Activated T-cell treated with anti-CD3 and anti-CD28 coated beads for 48 hours (primary cell): ENCODE measurements around the gene SCN1B.
"Not testable (repeated sequence)": the region's sequence is repeated elsewhere in the genome, so short reads cannot be mapped to it uniquely, and the experiment has no call there.

Experiments used
- DNase-seq: peaks from one replicate; pipeline ENCODE4 v3.0.0-alpha.2; 2020; ENCODE audit warnings: low read depth

Gene SCN1B

DNA sequence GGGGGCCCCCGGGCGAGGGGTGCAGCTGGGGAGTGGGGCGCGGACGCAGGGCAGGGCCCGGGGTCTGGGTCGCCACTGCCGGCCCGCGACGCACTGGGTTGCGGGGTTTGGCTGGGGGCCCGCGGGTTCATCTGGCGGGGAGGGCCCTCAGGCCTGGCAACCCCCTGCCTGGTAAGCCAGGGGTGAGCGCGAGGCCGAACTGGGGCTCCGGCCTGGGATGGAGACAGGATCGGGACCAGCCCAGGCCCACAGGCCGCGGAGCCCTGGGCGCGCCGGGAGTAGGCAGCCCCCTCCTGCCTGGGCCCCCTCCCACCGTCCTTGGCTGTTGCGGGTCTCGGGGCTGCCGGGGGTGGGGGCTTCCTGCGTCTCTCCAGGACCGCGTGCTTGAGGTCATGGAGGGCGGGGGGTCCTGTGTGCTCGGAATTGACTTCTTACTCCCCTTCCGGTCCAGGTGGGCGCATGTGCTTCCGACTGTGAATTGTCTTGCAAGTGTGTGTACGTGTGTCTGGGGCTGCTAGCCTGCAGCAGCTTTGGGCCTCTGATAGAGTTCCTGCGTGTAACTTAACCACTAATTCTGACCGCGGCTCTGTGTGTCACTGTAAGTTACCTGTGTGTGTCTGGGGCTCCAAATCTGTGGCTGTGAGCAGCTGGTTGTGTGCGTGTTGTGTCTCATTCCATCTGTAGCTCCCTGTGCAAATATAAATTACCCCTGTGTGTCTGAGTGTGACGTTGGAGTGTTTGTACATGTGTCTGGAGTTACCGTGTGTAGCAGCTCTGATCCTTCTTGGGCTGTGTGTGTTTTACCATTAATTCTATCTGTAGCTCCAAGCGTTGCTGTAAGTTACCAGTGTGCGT, 29.4 kb upstream of the SCN1B start:
- peak; percentile 53 for DNase-seq

GRCh38 chr19:35002037-35002535, 28.2 kb upstream of the SCN1B start:
- no peak for DNase-seq

GRCh38 chr19:35004517-35005255, 25.6 kb upstream of the SCN1B start:
- DNase-seq: no peak

GRCh38 chr19:35005256-35005977, 24.9 kb upstream of the SCN1B start:
- no peak for DNase-seq

- DNase-seq: not testable (repeated sequence)
These were observed 24.3 kb upstream of the SCN1B start for GRCh38 chr19:35006007-35006341.

DNA sequence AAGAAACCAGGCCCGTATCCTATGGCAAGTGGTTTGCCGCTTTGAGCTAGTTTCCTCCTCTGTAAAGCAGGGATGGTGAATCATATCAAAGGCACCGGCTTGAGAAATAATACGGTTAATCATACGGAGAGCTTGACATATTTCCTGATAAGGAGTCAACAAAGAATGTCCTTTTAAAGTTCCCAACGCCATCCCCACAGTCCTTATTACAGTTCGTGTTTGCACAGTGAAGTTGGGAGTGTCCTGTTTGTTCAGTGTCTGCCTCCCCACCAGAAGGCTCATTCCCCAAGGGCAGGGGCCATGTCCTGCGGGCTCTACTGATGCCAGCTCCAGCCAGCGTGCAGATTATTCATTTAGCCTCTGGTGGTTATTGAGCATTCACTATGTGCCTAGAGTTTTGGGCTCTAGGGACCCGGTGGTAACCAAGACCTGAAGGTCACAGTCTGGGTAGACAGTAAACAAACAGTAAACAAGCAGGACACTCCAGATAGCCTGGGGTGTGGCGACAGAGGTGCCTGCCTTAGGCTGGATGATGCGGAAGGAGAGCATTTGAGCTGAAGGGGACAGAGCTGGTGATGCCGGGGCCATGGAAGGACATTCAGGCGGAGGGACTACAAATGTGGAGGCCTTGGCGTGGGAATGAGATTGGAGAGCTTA, 23.8 kb upstream of the SCN1B start:
- DNase-seq: no peak

GRCh38 chr19:35006999-35007365, 23.3 kb upstream of the SCN1B start:
- DNase-seq: no peak

DNA sequence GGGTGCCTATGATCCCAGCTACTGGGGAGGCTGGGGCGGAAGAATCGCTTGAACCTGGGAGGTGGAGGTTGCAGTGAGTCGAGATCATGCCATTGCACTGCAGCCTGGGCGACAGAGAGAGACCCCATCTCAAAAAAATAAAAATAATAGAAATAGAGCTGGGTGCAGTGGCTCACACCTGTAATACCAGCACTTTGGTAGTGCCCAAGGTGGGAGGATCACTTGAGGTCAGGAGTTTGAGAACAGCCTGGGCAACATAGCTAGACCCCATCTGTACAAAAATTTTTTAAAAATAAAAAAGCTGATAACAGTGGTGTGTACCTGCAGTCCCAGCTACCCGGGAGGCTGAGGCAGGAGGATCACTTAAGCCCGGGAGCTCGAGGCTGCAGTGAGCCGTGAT, 22.8 kb upstream of the SCN1B start:
- DNase-seq: not testable (repeated sequence)

GRCh38 chr19:35008891-35009341, 21.4 kb upstream of the SCN1B start:
- no peak for DNase-seq

DNA sequence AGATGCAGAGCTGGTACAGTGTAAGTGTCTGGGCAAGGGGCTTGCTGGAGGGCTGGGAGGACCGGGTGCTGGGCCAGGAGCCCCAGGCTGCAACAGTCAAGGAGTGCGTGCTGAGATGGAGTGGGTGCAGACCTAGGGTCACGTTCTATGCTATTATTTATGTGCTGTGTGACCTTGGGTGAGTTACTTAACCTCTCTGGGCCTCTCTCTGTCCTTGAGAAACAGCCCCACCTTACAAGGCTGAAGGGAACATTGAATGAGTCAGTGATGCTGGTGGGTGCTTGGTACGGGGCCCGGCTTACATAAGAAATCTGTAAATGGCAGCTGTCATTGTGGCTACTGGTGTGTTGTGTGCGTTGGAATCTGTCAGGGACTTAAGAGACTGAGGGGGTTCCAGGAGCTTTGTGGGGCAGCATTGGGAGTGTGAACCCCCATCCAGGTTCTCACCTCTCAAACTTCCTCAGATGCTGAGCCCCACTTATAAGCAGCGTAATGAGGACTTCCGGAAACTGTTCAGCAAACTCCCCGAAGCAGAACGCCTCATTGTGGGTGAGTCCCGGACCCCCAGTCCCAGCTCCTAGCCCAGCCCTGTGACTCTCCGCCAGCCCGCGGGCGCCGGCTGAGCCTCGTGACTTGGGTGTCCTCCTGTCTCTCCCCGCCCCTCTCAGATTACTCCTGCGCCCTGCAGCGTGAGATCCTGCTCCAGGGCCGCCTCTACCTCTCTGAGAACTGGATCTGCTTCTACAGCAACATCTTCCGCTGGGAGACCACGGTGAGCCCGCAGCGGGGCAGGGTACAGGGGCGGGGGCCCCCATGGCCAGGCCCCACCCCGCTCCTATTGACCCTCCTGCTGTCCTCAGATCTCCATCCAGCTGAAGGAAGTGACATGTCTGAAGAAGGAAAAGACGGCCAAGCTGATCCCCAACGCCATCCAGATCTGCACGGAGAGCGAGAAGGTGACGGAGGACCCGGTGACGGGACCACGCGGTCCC, 20.6 kb upstream of the SCN1B start:
- DNase-seq: no peak

GRCh38 chr19:35011091-35011689, 19.1 kb upstream of the SCN1B start:
- no peak for DNase-seq

DNA sequence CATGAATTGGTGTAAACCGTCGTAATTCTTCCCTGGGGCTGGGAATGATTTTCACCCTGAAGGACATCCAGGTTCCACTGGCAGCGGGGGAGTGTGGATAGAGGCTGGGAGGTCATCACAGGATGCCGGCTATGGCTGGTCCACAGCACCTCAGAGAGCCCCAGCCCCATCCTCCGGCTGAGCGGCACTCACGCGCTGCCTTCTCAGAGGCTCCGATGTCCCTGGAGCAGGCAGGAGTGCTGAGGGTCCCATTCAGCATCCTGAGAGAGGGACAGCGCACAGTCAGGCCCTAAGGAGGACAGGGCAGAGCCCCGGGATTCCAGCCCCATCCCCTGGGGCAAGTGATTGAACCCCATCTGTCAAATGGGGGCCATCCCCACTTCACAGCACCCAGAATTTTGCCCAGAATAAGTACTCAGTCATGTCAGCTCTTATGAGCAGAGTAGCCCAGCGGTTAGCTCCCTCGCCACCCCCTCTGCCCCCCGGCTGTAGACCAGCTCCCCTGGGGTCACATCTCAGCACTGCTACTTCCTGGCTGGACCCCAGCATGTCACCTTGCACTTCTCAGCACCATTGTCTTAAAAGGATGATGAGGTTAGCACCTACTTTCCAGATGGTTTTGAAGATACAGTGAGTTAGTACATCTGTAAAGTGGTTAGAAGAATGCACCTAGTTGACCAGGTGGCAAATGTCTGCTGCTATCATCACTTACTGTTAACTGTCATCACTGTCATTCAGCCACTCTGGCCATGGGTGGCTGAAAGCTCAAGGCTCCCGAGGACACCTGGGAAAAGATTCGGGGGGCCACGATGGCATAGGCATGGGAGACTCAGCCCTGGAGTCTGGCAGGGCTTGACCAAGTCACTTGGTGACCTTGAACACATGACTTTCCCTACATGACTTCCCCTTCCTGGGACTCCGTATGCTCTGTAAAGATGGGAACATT, 18.3 kb upstream of the SCN1B start:
- no peak for DNase-seq

DNA sequence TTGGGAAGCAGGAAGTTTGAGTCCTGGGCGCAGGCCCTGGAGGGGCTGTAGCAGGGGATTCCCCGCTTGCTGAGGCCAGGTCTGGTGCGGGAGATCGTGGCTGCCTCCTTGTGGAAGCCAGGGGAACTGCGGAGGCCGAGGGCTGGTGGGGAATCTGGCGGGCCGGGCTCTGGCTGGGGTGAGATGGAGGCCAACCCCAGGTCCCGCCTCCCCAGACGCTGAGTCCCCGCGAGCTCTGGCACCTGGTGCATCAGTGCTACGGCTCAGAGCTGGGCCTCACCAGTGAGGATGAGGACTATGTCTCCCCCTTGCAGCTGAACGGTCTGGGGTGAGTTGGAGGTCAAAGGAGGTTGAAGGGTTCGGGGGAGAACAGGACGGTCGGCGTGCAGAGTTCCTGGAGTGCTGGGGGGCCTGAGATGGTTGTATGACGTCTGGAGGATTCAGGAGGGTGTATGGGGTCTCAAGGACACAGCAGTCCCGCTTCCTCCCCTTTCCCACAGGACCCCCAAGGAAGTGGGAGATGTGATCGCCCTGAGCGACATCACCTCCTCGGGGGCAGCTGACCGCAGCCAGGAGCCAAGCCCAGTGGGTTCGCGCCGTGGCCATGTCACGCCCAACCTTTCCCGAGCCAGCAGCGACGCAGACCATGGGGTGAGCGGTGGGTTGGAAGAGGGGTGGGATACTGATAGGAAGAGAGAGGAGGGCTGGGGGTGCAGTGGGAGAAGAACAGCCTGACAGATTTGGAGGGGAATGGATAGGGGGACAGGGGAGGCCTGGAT, 17.0 kb upstream of the SCN1B start:
- DNase-seq: peak; percentile 78

DNA sequence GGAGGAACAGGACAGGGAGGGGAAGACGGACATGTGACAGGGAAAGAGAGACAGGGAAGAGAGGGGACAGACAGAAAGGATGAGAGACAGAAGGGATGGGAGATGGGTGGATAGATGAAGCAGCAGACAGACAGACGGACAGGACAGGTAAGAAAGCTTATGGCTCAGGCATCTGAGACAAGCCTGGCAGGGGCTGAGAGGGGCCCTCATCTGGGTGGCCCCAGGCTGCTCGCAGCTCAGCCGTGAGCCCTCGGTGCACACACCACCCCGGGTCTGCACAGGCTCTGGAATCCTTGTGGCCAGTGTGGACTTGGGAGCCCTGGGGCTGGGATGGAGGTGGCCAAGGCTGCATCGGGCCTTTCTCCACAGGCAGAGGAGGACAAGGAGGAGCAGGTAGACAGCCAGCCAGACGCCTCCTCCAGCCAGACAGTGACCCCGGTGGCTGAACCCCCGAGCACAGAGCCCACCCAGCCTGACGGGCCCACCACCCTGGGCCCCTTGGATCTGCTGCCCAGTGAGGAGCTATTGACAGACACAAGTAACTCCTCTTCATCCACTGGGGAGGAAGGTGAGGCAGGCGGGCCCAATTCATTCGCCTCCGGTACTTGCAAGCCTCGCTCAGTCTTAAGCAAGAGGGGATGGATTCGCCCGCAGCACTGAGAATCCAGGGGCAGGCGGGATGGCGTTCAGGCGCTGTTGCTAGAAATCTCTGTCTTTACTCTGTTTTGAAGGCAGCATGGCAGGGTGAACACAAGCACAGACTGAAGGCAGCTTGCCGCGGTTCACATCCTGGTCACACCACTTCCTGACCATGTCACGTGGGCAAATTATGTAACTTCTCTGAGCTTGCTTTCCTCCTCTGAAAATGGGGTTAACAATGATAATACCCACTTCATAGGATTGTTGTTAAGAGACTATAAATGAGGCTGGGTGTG, 16.2 kb upstream of the SCN1B start:
- no peak for DNase-seq

GRCh38 chr19:35014774-35015173, 15.5 kb upstream of the SCN1B start:
- not testable (repeated sequence) for DNase-seq

DNA sequence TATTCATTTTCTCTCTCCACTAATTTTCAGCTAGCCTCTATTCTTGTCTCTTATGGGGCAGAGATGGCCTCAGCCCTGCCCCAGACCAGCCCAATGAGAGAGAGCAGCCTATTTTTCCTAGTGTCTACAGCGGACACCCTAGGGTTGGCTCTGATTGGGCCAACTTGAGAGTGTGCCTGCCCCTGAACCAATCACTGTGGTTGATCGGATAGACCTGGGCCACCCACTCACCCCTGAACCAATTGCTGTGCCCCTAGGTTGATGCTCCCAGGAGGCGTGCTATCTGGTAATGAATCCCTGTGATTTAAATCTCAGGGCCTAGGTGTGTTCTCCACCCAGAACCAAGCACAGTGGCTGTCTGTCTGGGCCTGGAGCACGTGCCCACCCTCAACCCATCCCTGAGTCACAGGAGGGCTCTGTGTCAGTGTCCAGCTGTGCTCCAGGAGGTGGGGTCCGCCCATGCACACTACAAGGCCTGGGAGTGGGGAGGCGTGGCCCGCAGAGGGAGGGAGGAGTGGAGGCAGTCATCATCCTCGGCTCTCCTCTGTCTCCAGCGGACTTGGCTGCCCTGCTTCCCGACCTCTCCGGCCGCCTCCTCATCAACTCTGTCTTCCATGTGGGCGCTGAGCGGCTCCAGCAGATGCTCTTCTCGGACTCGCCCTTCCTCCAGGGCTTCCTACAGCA, 14.9 kb upstream of the SCN1B start:
- no peak for DNase-seq

DNA sequence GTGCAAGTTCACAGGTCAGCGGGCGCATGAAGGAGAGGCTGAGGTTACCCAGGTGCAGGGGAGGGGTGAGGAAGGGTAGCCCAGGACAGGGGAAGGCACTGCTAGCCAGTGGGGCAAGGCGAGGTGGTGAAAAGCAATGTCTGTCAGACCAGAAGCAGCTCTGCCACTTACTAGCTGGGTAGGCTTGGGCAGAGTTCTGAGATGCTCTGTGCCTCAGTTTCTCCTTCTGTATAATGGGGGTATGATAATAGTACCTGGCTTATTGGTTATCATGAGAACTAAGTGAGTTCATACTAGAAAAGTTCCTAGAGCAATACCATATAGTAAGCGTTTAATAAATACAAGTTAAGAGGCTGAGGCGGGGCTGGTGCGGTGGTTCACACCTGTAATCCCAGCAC, 14.3 kb upstream of the SCN1B start:
- no peak for DNase-seq
